GM15510 (cell line): ENCODE measurements around the gene P2RX2.

Source experiments
- POLR2A ChIP-seq: IDR thresholded peaks from 3 replicates; pipeline ENCODE4 v1.6.1; 2011; ENCODE audit warnings: borderline replicate concordance; ENCODE audit not compliant: insufficient read length; ENCODE audit errors: extremely low read depth

The P2RX2 gene

GRCh38 chr12:132619386-132620112 lies 973 bp downstream of the P2RX2 start:
- no peak for TF ChIP-seq POLR2A

GRCh38 chr12:132620113-132620898 lies 1.7 kb downstream of the P2RX2 start:
- TF ChIP-seq POLR2A, result no peak

GRCh38 chr12:132620899-132621656 lies 2.5 kb downstream of the P2RX2 start:
- TF ChIP-seq POLR2A, result no peak

- TF ChIP-seq POLR2A, result no peak
Measured at GRCh38 chr12:132621657-132622435, 3.3 kb downstream of the P2RX2 start.

GRCh38 chr12:132622437-132623071 lies 4.0 kb downstream of the P2RX2 start:
- no peak for TF ChIP-seq POLR2A

- no peak for TF ChIP-seq POLR2A
Measured at GRCh38 chr12:132623072-132623869, 4.7 kb downstream of the P2RX2 start.

- no peak for TF ChIP-seq POLR2A
Measured at GRCh38 chr12:132624186-132624855, 5.7 kb downstream of the P2RX2 start.

GRCh38 chr12:132624910-132625630 lies 6.5 kb downstream of the P2RX2 start:
- TF ChIP-seq POLR2A, result no peak

- TF ChIP-seq POLR2A, result no peak
Measured at GRCh38 chr12:132625731-132626430, 7.3 kb downstream of the P2RX2 start.

GRCh38 chr12:132629330-132629729 lies 10.8 kb downstream of the P2RX2 start:
- TF ChIP-seq POLR2A, result no peak

GRCh38 chr12:132630672-132631071 lies 12.1 kb downstream of the P2RX2 start:
- no peak for TF ChIP-seq POLR2A

- TF ChIP-seq POLR2A, result no peak
Measured at GRCh38 chr12:132631666-132632065, 13.1 kb downstream of the P2RX2 start.
